AG04450 (cell line): ENCODE data around the gene CCDC6. TPM values are rescaled to one million over a fixed set of nuclear protein-coding genes. Genes with fewer than 3 reads are reported as not detected.

Experiments
- CTCF ChIA-PET: fragments of 300-600, 350-600 bp; formaldehyde crosslinking; extraction: SDS; loops from one replicate; lab custom pipeline; 2022; ENCODE audit warnings: antibody characterized with exemption, inconsistent platforms; lab: Charles Lee
- POLR2A ChIA-PET: fragments of 350-600 bp; formaldehyde crosslinking; extraction: SDS; loops from one replicate; lab custom pipeline; 2021; ENCODE audit warnings: antibody characterized with exemption, inconsistent platforms; lab: Yijun Ruan, JAX
- DNase-seq: peaks from one replicate; pipeline ENCODE4 v3.0.0-alpha.2; 2011; ENCODE audit warnings: low read depth, low spot score
- H3K27ac ChIP-seq: one replicate; pipeline ENCODE4 v1.5.1; 2012; ENCODE audit warnings: low read depth, low read length, control low read depth
- H3K27me3 ChIP-seq: one replicate; pipeline ENCODE4 v1.6.0; 2012; ENCODE audit warnings: low read length; ENCODE audit not compliant: control insufficient read depth, insufficient read depth
- H3K4me3 ChIP-seq: 2 replicates; pipeline ENCODE4 v1.5.1; 2011; ENCODE audit warnings: mild to moderate bottlenecking, low read depth, low read length, control low read depth
- H3K9me3 ChIP-seq: 2 replicates; pipeline ENCODE4 v1.5.1; 2012; ENCODE audit warnings: low read length; ENCODE audit not compliant: control insufficient read depth, insufficient read depth
- CTCF ChIP-seq: IDR thresholded peaks from 2 replicates; pipeline ENCODE4 v1.5.1; 2011; ENCODE audit warnings: low read depth, low read length, control low read depth, inconsistent platforms
- polyA plus RNA-seq: library from polyadenylated mRNA; depleted of rRNA; stranded (reverse); fragments of >200 nt; gene quantifications from 2 replicates; pipeline ENCODE4 v1.2.3, GENCODE V29; 2011

The CCDC6 gene
- polyA plus RNA-seq, 1 experiment, result 51.1 TPM

DNA sequence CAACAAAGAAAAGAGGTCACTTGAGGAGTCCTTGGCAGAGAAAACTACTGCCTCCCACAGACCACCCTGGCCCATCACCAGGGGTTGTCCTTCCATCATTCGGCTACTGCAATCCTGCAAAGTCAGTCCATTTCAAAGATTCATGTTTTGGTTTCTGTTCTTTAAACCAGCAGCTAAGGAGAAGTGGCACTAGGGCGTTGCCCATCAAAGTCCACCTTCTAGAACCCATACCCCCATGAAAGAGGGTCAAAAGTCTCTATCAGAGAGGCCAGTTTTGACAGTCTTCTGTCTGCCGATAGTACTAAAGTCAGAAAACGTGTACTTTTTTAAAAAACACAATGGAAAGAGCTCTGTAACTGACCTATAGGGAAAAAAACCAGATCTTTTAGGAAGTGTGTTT is 14.4 kb downstream of the CCDC6 start:
- Histone ChIP-seq H3K9me3 (no peaks in the 10 kb centered on the region), H3K27ac (no peak overlapping the region), H3K27me3 (no peaks in the 10 kb centered on the region), H3K4me3 (no peak overlapping the region)
- no peak for TF ChIP-seq CTCF
- CTCF ChIA-PET, result interaction anchor here (0.6 kb wide), 1 partner anchor 163 kb away, joined by 3 read pairs; no protein-coding TSS in a partner anchor
- DNase-seq, result no peak
- POLR2A ChIA-PET, result no interaction called here

DNA sequence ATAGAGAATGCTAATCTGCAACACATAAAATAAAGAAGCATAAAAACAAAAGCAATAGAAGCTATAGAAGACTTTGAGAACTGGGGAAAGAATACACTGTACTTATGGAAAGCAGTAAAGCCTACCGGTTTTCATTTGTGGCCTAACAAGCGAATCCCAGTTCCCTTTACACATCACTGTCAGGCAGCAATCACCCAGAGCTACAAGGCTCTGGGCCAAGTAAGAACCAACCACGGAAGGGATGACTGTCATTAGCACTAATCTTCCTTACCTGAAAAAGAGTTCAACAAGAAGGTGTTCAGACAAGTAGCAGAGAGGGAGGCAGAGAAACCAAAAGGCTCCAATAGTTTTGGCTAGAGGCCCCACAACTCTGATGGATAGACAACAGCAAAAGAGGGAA is 15.0 kb downstream of the CCDC6 start:
- no peak overlapping the region for H3K27ac ChIP-seq
- TF ChIP-seq CTCF, result no peak
- no peak for DNase-seq
- H3K27me3 ChIP-seq, result no peaks in the 10 kb centered on the region
- H3K4me3 ChIP-seq, result no peak overlapping the region
- CTCF ChIA-PET, result interaction anchor here (0.6 kb wide), 1 partner anchor 163 kb away, joined by 3 read pairs; no protein-coding TSS in a partner anchor
- POLR2A ChIA-PET, result no interaction called here
- H3K9me3 ChIP-seq, result no peaks in the 10 kb centered on the region

- ChIA-PET CTCF (no interaction called here), POLR2A (no interaction called here)
- no peak overlapping the region for H3K4me3 ChIP-seq
- no peak for TF ChIP-seq CTCF
- no peaks in the 10 kb centered on the region for H3K27me3 ChIP-seq
- no peaks in the 10 kb centered on the region for H3K9me3 ChIP-seq
- H3K27ac ChIP-seq, result no peak overlapping the region
- no peak for DNase-seq
Measured at GRCh38 chr10:59888781-59889435, 17.4 kb downstream of the CCDC6 start.

DNA sequence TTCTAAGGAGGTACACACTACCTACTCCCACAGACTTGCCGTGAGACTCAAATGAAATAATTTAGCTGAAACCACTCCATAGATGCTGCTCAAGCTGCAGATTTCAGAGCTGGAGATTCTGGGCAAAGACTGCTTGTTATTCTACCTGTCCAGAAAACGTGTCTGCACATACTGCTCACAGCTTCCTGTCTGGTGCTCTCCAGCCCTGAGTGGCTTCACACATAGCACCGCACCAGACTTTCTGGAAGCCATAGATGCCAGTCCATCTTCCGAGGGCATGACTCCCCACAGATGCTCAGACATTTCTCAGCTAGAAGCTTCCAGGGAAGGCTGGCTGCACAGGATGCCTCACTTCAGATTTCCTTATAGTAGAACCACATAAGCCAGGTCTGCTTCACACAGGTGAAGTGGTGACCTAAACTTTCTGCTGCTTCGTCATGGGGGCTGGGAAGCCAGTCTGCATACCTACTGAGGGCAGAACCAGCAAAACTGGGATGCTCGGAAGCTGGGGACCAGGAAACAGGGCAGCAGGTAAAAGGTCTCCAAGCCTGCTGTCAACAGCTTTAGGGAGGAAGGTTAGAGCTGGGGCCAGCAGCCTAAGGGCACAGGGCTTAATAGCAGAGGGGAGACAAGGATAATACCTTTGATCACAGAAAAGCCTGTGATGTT is 18.2 kb downstream of the CCDC6 start:
- Histone ChIP-seq H3K9me3 (no peaks in the 10 kb centered on the region), H3K27ac (no peak overlapping the region), H3K4me3 (no peak overlapping the region), H3K27me3 (no peaks in the 10 kb centered on the region)
- no peak for TF ChIP-seq CTCF
- POLR2A ChIA-PET, result no interaction called here
- no peak for DNase-seq
- CTCF ChIA-PET, result interaction anchor here (0.6 kb wide), 1 partner anchor 17 kb away, joined by 4 read pairs; no protein-coding TSS in a partner anchor

GRCh38 chr10:59887006-59887405 is 19.4 kb downstream of the CCDC6 start:
- DNase-seq, result no peak
- POLR2A ChIA-PET, result no interaction called here
- TF ChIP-seq CTCF, result no peak
- Histone ChIP-seq H3K27me3 (no peaks in the 10 kb centered on the region), H3K4me3 (no peak overlapping the region), H3K9me3 (no peaks in the 10 kb centered on the region), H3K27ac (no peak overlapping the region)
- CTCF ChIA-PET, result no interaction called here
